GM19351 (cell line): ENCODE results near the gene ZZZ3.
A peak's percentile ranks its signal among the peaks of the same experiment; 100 is the strongest.
"Not testable (repeated sequence)": the region's sequence is repeated elsewhere in the genome, so short reads cannot be mapped to it uniquely, and the experiment has no call there.

Source experiments
- ATAC-seq: cut with Tn5 transposase; IDR thresholded peaks from one replicate; pipeline ENCODE4 v1.9.1; 2021; ENCODE audit warnings: mild to moderate bottlenecking, moderate library complexity; ENCODE audit not compliant: unreplicated experiment

The ZZZ3 gene

GRCh38 chr1:77682460-77683159 is at the start of gene ZZZ3:
TSS of gene ZZZ3 (minus strand) at chr1:77682658. CDS start at chr1:77633354, 49,304 bp downstream.
- peak; percentile 65 for ATAC-seq

GRCh38 chr1:77732090-77732489 is 49.6 kb upstream of the ZZZ3 start:
- no peak for ATAC-seq

DNA sequence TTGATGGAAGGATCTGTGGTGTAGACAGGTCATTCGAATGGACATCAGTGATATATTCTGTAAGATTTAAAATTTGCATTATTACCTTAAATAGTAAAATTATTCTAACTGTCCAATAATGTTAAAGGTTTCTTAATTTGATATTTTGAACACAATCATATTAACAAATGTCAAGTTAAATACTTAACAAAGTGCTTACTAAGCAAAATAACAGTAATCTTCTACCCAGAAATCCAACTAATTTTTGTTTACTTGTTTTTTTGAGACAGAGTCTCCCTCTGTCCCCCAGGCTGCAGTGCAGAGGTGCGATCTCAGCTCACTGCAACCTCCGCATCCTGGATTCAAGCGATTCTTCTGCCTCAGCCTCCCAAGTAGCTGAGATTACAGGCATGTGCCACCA is 43.2 kb upstream of the ZZZ3 start:
- ATAC-seq, result no peak

- no peak for ATAC-seq
These were observed 35.7 kb upstream of the ZZZ3 start for GRCh38 chr1:77718181-77718580.

DNA sequence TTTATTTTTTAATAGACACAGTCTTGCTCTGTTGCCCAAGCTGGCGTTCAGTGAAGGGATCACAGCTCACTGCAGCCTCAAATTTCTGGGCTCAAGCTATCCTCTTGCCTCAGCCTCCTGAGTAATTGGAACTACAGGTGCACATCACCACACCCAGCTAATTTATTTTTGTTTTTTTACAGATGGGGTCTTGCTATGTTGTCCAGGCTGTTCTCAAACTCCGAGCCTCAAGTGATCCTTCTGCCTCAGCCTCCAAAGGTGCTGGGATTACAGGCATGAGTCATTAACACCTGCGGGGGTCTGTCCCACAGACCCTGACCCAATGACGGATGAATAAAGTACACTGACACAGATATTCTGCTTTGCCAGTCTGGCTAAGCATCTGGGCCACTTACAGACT is 33.6 kb upstream of the ZZZ3 start:
- ATAC-seq, result no peak

DNA sequence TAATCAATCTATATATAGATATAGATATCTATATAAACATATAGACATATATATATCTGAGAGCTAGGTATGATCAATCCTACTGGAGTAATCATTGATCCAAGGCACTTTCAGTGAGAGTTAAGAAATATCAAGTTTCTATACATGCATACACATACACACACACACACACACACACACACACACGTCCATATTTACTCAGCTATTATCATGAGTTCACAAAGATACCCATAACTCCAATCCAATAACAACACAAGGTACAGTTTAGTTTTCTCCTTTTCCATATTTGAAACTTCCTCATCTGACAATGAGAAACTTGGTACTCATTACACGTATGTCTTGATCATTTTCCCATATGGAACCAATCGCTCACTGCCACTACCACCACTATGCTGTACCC is 27.3 kb upstream of the ZZZ3 start:
- ATAC-seq, result no peak

DNA sequence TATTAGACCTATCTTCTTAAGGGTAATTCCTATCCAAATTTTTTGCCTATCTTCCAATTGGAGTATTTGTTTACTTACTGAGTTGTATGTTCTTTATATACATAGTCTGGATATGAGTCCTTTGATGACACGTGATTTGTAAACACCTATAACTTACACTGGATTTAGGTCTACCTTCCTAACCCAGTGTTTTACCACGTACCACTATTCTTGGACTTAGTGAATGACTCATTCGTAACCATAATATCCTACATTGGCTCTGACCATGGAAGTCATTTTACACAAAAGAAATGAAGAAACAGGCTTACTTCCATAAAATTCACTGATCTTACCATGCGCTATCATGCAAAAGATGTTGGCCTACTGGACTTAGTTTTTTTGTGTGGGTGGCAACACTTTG is 23.9 kb upstream of the ZZZ3 start:
- no peak for ATAC-seq

DNA sequence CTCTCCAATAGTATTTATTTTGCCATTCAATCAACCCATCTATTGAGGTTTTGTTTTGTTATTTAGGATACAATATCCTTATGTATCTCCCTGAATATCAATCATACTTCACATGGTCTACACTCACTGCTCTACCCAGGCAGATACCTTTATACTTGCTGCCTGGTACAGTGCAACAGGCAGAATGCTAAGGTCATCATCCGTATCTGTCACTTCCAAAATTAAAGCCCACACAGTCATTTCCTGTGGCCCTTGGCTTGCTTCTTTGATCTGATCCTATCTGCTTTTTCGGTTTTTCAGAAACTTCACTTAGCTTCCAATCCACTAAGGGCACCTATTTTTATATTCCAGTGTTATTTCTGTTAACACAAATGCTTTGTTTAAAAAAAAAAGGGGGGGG is 22.3 kb upstream of the ZZZ3 start:
- no peak for ATAC-seq

DNA sequence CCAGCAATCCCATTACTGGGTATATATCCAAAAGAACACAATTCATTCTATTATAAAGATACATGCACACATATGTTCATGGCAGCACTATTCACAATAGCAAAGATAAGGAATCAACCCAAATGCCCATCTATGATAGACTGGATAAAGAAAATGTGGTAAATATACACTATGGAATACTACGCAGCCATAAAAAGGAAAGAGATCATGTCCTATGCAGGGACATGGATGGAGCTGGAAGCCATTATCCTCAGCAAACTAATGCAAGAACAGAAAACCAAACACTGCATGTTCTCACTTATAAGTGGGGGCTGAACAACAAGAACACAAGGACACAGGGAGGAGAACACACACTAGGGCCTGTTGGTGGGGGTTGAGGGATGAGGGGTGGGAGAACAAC is 17.2 kb upstream of the ZZZ3 start:
- not testable (repeated sequence) for ATAC-seq

- ATAC-seq, result no peak
These were observed 15.0 kb upstream of the ZZZ3 start for GRCh38 chr1:77697441-77697840.

GRCh38 chr1:77688939-77689338 is 6.5 kb upstream of the ZZZ3 start:
- ATAC-seq, result peak; percentile 71

GRCh38 chr1:77687519-77687906 is 5.1 kb upstream of the ZZZ3 start:
- ATAC-seq, result no peak

DNA sequence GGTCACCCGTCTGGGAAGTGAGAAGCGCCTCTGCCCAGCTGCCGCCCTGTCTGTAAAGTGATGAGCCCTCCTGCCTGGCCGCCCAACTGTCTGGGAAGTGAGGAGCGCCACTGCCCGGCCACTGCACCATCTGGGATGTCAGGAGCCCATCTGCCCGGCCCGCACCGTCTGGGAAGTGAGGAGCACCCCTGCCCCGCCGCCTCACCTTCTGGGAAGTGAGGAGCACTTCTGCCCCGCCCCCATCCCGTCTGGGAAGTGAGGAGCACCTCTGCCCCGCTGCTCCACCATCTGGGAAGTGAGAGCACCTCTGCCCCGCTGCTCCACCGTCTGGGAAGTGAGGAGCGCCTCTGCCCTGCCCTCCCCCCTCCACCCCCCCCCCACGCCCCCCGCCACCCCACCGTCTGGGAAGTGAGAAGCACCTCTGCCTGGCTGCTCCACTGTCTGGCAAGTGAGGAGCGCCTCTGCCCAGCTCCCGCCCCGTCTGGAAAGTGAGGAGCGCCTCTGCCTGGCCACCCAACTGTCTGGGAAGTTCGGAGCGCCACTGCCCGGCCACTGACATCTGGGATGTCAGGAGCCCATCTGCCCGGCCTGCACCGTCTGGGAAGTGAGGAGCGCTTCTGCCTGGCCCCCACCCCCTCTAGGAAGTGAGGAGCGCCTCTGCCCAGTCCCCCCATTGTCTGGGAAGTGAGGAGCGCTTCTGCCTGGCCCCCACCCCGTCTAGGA is 4.5 kb upstream of the ZZZ3 start:
- no peak for ATAC-seq

DNA sequence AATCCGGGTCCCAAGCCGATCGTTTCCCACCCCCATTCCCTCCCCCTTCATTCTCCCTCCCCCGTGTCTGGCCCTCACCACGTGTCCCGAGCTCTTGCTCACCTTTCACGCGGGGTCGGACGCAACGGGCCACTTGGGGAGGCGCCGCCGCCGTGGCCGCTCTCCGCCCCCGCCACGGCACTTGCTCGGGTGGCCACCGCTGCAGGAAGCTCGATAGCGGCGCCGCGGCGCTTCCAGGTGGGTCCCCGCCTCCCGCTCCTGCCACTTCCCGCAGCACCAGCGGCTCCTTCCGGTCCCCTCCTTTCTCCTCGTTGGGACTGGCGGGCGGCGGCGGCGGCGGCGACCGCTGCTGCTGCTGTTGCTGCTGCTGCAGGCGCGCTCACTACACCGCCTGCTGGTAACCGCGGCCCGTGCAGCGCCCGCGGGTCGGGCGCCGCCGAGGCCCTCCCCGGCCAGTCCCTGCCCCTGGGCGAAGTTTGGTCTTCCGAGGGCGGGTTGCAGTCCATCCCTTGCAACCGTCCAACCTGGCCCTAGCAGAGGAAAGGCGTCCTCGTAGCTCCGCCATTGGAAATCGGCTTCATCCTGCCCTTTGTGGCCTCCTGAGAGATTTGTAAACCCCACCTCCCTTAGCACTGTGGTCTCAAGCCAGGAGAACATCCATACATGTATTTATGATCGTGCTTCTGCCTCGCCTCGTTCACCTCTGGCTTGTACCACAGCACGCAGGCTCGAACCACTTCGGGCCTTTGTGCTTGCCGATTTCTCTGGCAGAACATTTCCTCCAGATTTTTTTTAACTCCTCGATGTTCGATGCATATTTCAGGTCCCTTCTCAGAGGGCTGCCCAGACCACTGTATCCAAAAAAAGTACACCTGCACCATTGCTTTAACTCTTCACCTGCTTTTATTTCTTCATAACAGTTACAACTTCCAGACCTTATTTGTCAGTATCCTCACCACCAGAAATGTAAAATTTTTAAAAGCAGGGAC is 996 bp upstream of the ZZZ3 start:
- ATAC-seq, result peak; percentile 73

DNA sequence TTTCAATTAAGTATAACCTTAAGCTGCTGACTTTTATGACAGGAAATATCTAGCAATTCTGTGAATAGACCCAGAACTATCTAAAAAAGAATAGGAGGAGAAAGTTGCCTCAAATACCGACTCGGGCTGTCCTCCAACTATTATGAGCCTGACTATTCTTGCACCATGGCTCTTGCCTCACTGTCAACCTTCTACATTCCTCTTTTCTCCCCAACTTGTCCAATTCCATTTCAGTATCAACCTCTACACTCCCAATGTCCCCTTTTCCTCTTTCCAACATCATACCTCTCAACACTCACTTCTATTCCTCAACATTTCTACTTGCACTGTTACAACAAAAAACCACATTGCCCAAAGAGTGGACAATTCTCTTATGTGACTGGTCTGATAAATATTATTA is 2.3 kb downstream of the ZZZ3 start:
- ATAC-seq, result no peak

DNA sequence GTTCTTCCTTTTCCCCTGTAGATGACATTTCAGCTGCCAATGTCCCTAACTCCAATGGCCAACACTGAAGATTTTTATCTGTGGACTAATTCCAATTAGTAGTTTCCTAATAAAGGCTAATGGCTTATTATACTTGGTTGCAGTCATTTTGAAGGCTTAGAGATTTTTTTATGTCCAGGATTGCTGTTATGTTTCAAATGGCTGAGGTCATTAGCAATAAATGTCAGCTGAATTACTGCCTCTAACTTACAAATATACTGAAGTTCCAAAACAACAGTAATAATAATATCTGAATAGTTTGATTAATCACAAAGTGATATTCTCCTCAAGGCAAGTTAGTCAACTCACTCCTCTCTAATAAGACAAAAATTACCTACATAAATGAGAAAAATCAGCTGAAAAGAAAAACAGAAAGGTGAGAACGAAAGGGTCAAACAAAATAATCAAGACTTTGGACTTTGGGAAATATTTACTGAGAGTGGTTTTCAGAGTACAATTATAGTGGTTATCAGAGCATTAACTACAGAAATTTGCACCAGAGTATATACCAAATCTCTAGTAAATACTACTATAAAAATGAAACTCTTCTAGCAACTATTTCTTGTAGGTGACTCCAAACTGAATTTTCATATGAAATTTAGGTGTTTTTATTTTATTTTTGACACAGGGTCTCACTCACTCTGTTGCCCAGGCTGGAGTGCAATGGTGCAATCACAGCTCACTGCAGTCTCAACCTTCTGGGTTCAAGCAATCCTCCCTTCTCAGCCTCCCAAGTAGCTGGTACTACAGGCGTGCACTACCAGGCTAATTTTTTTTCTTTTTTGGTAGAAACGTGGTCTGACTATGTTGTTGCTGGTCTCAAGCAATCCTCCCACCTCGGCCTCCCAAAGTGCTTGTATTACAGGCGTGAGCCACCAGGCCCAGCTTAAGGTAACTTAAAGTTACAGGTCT is 3.5 kb downstream of the ZZZ3 start:
- no peak for ATAC-seq

DNA sequence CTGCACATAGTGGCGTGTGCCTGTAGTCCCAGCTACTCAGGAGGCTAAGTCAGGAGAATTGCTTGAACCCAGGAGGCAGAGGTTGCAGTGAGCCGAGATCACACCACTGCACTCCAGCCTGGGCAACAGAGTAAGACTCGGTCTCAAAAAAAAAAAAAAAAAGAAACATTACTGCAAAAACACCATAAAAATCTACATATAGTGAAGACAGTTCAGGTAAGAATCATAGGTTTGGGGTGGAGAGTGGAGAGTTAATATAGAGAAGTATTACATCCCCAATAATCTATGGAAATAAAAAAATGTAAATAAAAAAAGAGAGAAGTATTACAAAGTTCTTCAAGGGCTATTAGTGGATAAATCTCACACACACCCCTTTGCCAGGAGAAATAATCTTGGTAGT is 7.7 kb downstream of the ZZZ3 start:
- ATAC-seq, result not testable (repeated sequence)

DNA sequence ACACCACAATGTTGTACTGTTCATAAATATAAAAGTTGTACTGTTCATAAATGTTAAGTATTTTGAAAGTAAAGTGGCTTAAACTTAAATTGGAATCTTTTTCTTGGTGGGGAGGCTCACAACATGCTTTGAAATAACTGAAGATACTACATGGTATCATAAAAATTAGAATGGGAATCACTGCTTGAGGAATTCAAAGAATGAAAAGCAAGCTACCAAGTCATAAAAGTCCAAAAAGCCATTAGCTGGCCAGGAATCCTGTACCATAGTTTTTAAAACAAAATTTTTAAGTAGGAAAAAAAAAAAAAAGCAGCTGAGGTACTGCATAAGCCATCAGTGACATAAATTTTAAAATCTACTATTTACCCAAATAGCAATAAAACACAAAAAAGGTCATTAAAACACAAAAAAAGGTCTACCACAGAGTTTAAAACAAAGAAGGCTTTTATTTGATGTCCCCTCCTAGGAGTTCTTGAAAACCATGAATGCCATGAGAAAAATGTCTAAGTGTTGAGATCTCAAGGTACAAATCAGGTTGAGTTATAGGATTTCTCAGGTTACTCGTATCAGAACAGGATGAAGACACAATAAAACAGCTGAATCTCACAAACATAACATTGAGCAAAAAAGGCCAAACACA is 8.6 kb downstream of the ZZZ3 start:
- no peak for ATAC-seq

DNA sequence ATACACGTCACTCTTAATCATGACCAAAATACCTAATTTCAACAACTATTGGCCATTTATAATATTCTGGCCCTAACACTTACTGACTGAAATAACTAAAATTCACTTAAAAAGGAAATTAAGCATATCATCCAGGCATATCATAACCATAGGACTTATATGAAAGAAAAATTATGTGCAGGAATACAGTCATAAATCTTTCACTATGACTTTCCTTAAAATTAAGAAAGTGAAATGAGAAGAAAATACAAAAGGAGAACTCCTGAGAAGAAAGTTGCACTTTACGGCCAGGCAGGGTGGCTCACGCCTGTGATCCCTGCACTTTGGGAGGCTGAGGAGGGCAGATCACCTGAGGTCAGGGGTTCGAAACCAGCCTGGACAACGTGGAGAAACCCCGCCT is 9.4 kb downstream of the ZZZ3 start:
- no peak for ATAC-seq

- ATAC-seq, result peak; percentile 40
These were observed 10.1 kb downstream of the ZZZ3 start for GRCh38 chr1:77672374-77672773.
